OCI-LY3 (cell line): ENCODE data around the gene NARS2.

ENCODE experiments used
- H2AFZ ChIP-seq: fragments of 200-600, 300-600 bp; shearing (Covaris generic); 2 replicates; pipeline ENCODE4 v1.6.0; 2014; ENCODE audit warnings: antibody characterized with exemption, low read depth, low read length
- H3K27ac ChIP-seq: fragments of 200-600, 300-600 bp; sonication (generic); 2 replicates; pipeline ENCODE4 v1.5.1; 2014; ENCODE audit warnings: mild to moderate bottlenecking, low read length, moderate library complexity, mixed read lengths
- H3K27me3 ChIP-seq: fragments of 200-600, 300-600 bp; sonication (generic); 2 replicates; pipeline ENCODE4 v1.6.1; 2014; ENCODE audit warnings: low read depth, low read length, mixed read lengths
- H3K36me3 ChIP-seq: fragments of 200-600, 300-600 bp; sonication (generic); replicated peaks from 2 replicates; pipeline ENCODE3; 2014; ENCODE audit warnings: low read depth, low read length, mixed read lengths
- H3K4me1 ChIP-seq: fragments of 300-600, 200-600 bp; sonication (generic); 2 replicates; pipeline ENCODE4 v1.6.1; 2014; ENCODE audit warnings: low read length, mixed read lengths
- H3K4me2 ChIP-seq: fragments of 200-600, 300-600 bp; sonication (generic); 2 replicates; pipeline ENCODE4 v1.6.1; 2014; ENCODE audit warnings: low read length, mixed read lengths
- H3K4me3 ChIP-seq: fragments of 300-600, 200-600 bp; sonication (generic); 2 replicates; pipeline ENCODE4 v1.5.1; 2014; ENCODE audit warnings: antibody characterized with exemption, mild to moderate bottlenecking, low read length, moderate library complexity
- H3K79me2 ChIP-seq: fragments of 300-600, 200-600 bp; shearing (Covaris generic); 2 replicates; pipeline ENCODE4 v1.6.1; 2014; ENCODE audit warnings: mild to moderate bottlenecking, low read length, mixed read lengths
- H3K9ac ChIP-seq: fragments of 300-600, 200-600 bp; shearing (Covaris generic); 2 replicates; pipeline ENCODE4 v1.6.0; 2014; ENCODE audit warnings: mild to moderate bottlenecking, low read length, moderate library complexity
- H3K9me3 ChIP-seq: fragments of 200-600, 300-600 bp; shearing (Covaris generic); 2 replicates; pipeline ENCODE4 v1.6.1; 2014; ENCODE audit warnings: low read length, mixed read lengths; ENCODE audit not compliant: insufficient read depth
- H4K20me1 ChIP-seq: fragments of 200-600, 300-600 bp; sonication (generic); 2 replicates; pipeline ENCODE4 v1.6.1; 2016; ENCODE audit warnings: low read length, mixed read lengths; ENCODE audit not compliant: insufficient read depth
- EZH2phosphoT487 ChIP-seq: fragments of 200-600 bp; shearing (Covaris generic); IDR thresholded peaks from 2 replicates; pipeline ENCODE4 v1.6.1; 2018; ENCODE audit warnings: antibody characterized with exemption, mixed run types, low read depth
- TF ChIP-seq, protein P1 (sequence below): fragments of 200-600, 300-600 bp; sonication (generic); IDR thresholded peaks from 2 replicates; pipeline ENCODE4 v1.5.1; 2014; ENCODE audit warnings: antibody characterized with exemption, low read length, low read depth

NARS2 gene

GRCh38 chr11:78400116-78400515 is 174.5 kb downstream of the NARS2 start:
- Histone ChIP-seq H3K4me3 (no peak overlapping the region), H4K20me1 (no peaks in the 10 kb centered on the region), H3K9ac (no peak overlapping the region), H2AFZ (no peak overlapping the region), H3K27me3 (no peaks in the 10 kb centered on the region), H3K36me3 (no peaks in the 10 kb centered on the region), H3K4me1 (peaks cover 5% of the 10 kb centered on the region; the same call in 1 of the 2 replicates), H3K9me3 (no peaks in the 10 kb centered on the region), H3K27ac (no peak overlapping the region), H3K79me2 (0 out of 2 replicates have a peak, but pooled peaks cover 5% of the 10 kb centered on the region), H3K4me2 (no peak overlapping the region)
- TF ChIP-seq EZH2phosphoT487, result no peak
- TF ChIP-seq, protein P1, sequence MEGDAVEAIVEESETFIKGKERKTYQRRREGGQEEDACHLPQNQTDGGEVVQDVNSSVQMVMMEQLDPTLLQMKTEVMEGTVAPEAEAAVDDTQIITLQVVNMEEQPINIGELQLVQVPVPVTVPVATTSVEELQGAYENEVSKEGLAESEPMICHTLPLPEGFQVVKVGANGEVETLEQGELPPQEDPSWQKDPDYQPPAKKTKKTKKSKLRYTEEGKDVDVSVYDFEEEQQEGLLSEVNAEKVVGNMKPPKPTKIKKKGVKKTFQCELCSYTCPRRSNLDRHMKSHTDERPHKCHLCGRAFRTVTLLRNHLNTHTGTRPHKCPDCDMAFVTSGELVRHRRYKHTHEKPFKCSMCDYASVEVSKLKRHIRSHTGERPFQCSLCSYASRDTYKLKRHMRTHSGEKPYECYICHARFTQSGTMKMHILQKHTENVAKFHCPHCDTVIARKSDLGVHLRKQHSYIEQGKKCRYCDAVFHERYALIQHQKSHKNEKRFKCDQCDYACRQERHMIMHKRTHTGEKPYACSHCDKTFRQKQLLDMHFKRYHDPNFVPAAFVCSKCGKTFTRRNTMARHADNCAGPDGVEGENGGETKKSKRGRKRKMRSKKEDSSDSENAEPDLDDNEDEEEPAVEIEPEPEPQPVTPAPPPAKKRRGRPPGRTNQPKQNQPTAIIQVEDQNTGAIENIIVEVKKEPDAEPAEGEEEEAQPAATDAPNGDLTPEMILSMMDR, result no peak

- no peaks in the 10 kb centered on the region for H3K27me3 ChIP-seq
- H3K4me3 ChIP-seq, result no peak overlapping the region
- no peak overlapping the region for H2AFZ ChIP-seq
- no peaks in the 10 kb centered on the region for H3K36me3 ChIP-seq
- no peak overlapping the region for H3K4me2 ChIP-seq
- peaks cover 5% of the 10 kb centered on the region; the same call in 1 of the 2 replicates for H3K4me1 ChIP-seq
- TF ChIP-seq EZH2phosphoT487, result no peak
- TF ChIP-seq, protein P1, result no peak
- H3K9ac ChIP-seq, result no peak overlapping the region
- H3K9me3 ChIP-seq, result no peaks in the 10 kb centered on the region
- no peak overlapping the region for H3K27ac ChIP-seq
- H4K20me1 ChIP-seq, result no peaks in the 10 kb centered on the region
- 0 out of 2 replicates have a peak, but pooled peaks cover 3% of the 10 kb centered on the region for H3K79me2 ChIP-seq
These were observed 175.5 kb downstream of the NARS2 start for GRCh38 chr11:78399136-78399535.

DNA sequence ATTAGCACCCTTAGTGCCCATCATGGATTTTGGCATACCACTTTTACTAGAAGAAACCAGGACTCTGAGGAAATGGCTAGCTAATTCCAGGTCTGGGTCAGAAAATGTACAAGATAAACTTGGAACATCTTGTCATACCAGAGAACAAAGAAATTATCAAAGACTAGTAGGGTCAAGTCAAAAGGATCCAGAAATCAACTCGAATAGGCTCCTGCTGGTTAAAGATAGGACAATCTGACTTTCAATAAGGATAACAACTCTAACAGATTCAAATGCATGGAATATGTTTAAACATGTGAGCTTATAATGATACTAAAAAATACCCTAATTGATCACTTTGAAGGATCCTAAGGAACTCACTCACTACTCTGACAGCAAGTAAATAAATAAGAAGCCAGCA is 175.9 kb downstream of the NARS2 start:
- no peak overlapping the region for H3K9ac ChIP-seq
- H4K20me1 ChIP-seq, result no peaks in the 10 kb centered on the region
- no peaks in the 10 kb centered on the region for H3K9me3 ChIP-seq
- no peak overlapping the region for H3K4me2 ChIP-seq
- 0 out of 2 replicates have a peak, but pooled peaks cover 3% of the 10 kb centered on the region for H3K79me2 ChIP-seq
- H3K4me3 ChIP-seq, result no peak overlapping the region
- TF ChIP-seq, protein P1, result no peak
- no peak for TF ChIP-seq EZH2phosphoT487
- H3K27ac ChIP-seq, result no peak overlapping the region
- no peaks in the 10 kb centered on the region for H3K27me3 ChIP-seq
- H2AFZ ChIP-seq, result no peak overlapping the region
- peaks cover 5% of the 10 kb centered on the region; the same call in 1 of the 2 replicates for H3K4me1 ChIP-seq
- no peaks in the 10 kb centered on the region for H3K36me3 ChIP-seq

DNA sequence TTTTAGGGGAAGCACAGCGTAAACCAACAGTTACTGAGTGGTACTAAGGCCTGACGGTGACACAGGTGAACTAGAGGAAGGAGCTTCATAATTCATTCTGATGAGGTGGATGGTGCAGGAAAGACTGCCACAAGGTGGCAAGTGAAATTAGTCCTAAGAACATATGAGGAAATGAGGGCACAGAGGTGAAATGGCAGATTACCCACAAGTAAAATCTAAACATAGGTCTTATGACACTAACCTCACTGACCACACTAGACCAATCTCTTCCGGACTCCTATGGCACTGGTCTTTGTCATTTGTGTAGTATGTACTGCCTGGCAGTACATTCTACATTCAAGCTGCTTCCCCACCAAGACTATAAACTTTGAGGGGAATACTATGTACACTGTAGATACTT is 177.3 kb downstream of the NARS2 start:
- no peak for TF ChIP-seq EZH2phosphoT487
- TF ChIP-seq, protein P1, result peak; percentile 38
- Histone ChIP-seq H2AFZ (no peak overlapping the region), H3K36me3 (no peaks in the 10 kb centered on the region), H3K4me2 (no peak overlapping the region; the same call in 1 of the 2 replicates), H3K4me3 (no peak overlapping the region), H3K9me3 (no peaks in the 10 kb centered on the region), H3K27ac (no peak overlapping the region), H3K9ac (no peak overlapping the region), H4K20me1 (0 out of 2 replicates have a peak, but pooled peaks cover 5% of the 10 kb centered on the region), H3K4me1 (peaks cover 5% of the 10 kb centered on the region; the same call in 1 of the 2 replicates), H3K27me3 (no peaks in the 10 kb centered on the region), H3K79me2 (peaks cover 6% of the 10 kb centered on the region; the same call in 1 of the 2 replicates)
